ENCODE results near the gene APOA5. TPM values are rescaled to one million over a fixed set of nuclear protein-coding genes. Genes with fewer than 3 reads are reported as not detected.

Gene APOA5
- total and polyA plus RNA-seq, 2 of the 13 experiments (the other 11 are each of a cell fraction or from before 2014, with no cell fraction given), result 44.0 to 49.1 TPM

DNA sequence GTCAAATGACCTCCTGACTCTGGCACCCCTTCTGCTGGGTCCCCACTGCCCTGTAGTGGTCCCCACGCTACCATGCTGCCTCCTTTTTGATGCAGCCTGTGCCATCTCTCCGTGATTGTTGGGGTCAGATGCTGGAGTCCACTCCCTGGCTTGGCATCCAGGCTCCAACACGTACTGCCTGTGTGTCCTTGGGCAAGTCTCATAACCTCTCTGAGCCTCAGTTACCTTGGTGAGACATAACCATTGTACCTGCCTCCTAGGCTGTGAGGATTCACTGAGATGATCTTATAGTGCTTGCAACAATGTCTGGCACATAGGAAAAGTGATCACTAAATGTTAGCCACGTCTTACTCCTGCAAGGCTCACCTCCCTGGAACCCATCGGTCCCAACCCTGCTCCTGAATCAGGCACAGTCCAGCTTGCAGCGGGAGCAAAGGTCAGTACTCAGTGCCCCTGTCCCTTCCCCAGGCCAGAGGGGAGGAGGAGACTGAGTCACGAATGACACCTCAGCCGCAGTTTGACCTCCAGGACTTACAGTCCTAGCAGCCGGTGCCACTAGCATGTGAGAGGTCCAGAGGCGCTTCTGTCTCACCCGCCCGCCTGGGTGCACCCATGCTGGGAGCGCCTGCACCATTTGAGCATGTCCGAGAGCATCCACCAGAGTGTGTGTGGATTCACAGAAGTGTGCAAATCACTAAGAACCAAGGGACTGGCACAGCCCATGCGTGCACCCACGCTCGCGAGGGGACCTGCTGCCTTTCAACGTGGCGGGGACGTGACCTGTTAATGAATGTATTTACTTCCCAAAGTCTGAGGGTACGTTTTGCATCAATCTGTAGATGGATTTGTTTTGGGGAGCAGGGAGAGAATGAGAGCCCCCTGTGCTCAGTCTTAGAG lies 34.4 kb upstream of the APOA5 start (continued):
- TF ChIP-seq, protein P1, sequence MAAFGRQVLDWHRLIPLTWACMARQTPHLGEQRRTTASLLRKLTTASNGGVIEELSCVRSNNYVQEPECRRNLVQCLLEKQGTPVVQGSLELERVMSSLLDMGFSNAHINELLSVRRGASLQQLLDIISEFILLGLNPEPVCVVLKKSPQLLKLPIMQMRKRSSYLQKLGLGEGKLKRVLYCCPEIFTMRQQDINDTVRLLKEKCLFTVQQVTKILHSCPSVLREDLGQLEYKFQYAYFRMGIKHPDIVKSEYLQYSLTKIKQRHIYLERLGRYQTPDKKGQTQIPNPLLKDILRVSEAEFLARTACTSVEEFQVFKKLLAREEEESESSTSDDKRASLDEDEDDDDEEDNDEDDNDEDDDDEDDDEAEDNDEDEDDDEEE (CRISPR knock-in tag; IDR thresholded peaks at IDR 0.05), result 0 out of 2 replicates have a peak, but pooled peaks have one; percentile 46
- TF ChIP-seq BRD4 (CRISPR knock-in tag; IDR thresholded peaks at IDR 0.05) (peak; percentile 72; the same call in 1 of the 2 replicates), TRIM24 (CRISPR knock-in tag; IDR thresholded peaks at IDR 0.05) (no peak), GLI4 (CRISPR knock-in tag; IDR thresholded peaks at IDR 0.05; ENCODE audit: borderline replicate concordance) (0 out of 2 replicates have a peak, but pooled peaks have one; percentile 34), ISL2 (CRISPR knock-in tag; IDR thresholded peaks at IDR 0.05) (no peak), HDAC2 (CRISPR knock-in tag; IDR thresholded peaks at IDR 0.05) (no peak; the same call in 1 of the 2 replicates), SMAD9 (CRISPR knock-in tag; IDR thresholded peaks at IDR 0.05) (no peak), ZNF879 (CRISPR knock-in tag; IDR thresholded peaks at IDR 0.05) (no peak), KDM4B (CRISPR knock-in tag; IDR thresholded peaks at IDR 0.05) (no peak), ZIK1 (CRISPR knock-in tag; IDR thresholded peaks at IDR 0.05; ENCODE audit: borderline replicate concordance, low read depth) (no peak), RARA (CRISPR knock-in tag; IDR thresholded peaks at IDR 0.05) (peak; percentile 86), AKAP8 (CRISPR knock-in tag; IDR thresholded peaks at IDR 0.05) (0 out of 2 replicates have a peak, but pooled peaks have one; percentile 10), NCOA5 (CRISPR knock-in tag; IDR thresholded peaks at IDR 0.05) (0 out of 2 replicates have a peak, but pooled peaks have one; percentile 68), ZNF83 (CRISPR knock-in tag; IDR thresholded peaks at IDR 0.05; ENCODE audit: borderline replicate concordance) (no peak)
- TF ChIP-seq, protein P2, sequence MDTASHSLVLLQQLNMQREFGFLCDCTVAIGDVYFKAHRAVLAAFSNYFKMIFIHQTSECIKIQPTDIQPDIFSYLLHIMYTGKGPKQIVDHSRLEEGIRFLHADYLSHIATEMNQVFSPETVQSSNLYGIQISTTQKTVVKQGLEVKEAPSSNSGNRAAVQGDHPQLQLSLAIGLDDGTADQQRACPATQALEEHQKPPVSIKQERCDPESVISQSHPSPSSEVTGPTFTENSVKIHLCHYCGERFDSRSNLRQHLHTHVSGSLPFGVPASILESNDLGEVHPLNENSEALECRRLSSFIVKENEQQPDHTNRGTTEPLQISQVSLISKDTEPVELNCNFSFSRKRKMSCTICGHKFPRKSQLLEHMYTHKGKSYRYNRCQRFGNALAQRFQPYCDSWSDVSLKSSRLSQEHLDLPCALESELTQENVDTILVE (CRISPR knock-in tag; IDR thresholded peaks at IDR 0.05), result no peak
- TF ChIP-seq, protein P3, sequence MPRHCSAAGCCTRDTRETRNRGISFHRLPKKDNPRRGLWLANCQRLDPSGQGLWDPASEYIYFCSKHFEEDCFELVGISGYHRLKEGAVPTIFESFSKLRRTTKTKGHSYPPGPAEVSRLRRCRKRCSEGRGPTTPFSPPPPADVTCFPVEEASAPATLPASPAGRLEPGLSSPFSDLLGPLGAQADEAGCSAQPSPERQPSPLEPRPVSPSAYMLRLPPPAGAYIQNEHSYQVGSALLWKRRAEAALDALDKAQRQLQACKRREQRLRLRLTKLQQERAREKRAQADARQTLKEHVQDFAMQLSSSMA (CRISPR knock-in tag; IDR thresholded peaks at IDR 0.05), result 0 out of 2 replicates have a peak, but pooled peaks have one; percentile 22
- TF ChIP-seq, protein P4, sequence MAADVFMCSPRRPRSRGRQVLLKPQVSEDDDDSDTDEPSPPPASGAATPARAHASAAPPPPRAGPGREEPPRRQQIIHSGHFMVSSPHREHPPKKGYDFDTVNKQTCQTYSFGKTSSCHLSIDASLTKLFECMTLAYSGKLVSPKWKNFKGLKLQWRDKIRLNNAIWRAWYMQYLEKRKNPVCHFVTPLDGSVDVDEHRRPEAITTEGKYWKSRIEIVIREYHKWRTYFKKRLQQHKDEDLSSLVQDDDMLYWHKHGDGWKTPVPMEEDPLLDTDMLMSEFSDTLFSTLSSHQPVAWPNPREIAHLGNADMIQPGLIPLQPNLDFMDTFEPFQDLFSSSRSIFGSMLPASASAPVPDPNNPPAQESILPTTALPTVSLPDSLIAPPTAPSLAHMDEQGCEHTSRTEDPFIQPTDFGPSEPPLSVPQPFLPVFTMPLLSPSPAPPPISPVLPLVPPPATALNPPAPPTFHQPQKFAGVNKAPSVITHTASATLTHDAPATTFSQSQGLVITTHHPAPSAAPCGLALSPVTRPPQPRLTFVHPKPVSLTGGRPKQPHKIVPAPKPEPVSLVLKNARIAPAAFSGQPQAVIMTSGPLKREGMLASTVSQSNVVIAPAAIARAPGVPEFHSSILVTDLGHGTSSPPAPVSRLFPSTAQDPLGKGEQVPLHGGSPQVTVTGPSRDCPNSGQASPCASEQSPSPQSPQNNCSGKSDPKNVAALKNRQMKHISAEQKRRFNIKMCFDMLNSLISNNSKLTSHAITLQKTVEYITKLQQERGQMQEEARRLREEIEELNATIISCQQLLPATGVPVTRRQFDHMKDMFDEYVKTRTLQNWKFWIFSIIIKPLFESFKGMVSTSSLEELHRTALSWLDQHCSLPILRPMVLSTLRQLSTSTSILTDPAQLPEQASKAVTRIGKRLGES (CRISPR knock-in tag; IDR thresholded peaks at IDR 0.05; ENCODE audit: borderline replicate concordance), result no peak
- TF ChIP-seq, protein P5, sequence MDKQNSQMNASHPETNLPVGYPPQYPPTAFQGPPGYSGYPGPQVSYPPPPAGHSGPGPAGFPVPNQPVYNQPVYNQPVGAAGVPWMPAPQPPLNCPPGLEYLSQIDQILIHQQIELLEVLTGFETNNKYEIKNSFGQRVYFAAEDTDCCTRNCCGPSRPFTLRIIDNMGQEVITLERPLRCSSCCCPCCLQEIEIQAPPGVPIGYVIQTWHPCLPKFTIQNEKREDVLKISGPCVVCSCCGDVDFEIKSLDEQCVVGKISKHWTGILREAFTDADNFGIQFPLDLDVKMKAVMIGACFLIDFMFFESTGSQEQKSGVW (CRISPR knock-in tag; IDR thresholded peaks at IDR 0.05; ENCODE audit: borderline replicate concordance), result no peak
- TF ChIP-seq, protein P6, sequence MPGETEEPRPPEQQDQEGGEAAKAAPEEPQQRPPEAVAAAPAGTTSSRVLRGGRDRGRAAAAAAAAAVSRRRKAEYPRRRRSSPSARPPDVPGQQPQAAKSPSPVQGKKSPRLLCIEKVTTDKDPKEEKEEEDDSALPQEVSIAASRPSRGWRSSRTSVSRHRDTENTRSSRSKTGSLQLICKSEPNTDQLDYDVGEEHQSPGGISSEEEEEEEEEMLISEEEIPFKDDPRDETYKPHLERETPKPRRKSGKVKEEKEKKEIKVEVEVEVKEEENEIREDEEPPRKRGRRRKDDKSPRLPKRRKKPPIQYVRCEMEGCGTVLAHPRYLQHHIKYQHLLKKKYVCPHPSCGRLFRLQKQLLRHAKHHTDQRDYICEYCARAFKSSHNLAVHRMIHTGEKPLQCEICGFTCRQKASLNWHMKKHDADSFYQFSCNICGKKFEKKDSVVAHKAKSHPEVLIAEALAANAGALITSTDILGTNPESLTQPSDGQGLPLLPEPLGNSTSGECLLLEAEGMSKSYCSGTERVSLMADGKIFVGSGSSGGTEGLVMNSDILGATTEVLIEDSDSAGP (CRISPR knock-in tag; IDR thresholded peaks at IDR 0.05; ENCODE audit: borderline replicate concordance), result peak; percentile 24; the same call in 1 of the 2 replicates

Data from HepG2 (cell line).